HG02852 (cell line): ENCODE data around the gene DDIAS.
A peak's percentile ranks its signal among the peaks of the same experiment; 100 is the strongest.
"Not testable (repeated sequence)": the region's sequence is repeated elsewhere in the genome, so short reads cannot be mapped to it uniquely, and the experiment has no call there.

ENCODE experiments used
- ATAC-seq: cut with Tn5 transposase; IDR thresholded peaks from one replicate; pipeline ENCODE4 v1.9.1; 2021; ENCODE audit warnings: mild to moderate bottlenecking, moderate library complexity; ENCODE audit not compliant: unreplicated experiment

Gene DDIAS

GRCh38 chr11:82960779-82961143 is 59.2 kb downstream of the DDIAS start:
- ATAC-seq, result no peak

- not testable (repeated sequence) for ATAC-seq
Observed at GRCh38 chr11:82962021-82962420, 60.5 kb downstream of the DDIAS start.

GRCh38 chr11:82967381-82967780 is 65.8 kb downstream of the DDIAS start:
- ATAC-seq, result no peak

GRCh38 chr11:82969811-82970210 is 68.3 kb downstream of the DDIAS start:
- peak; percentile 97 for ATAC-seq

- not testable (repeated sequence) for ATAC-seq
Observed at GRCh38 chr11:82970507-82971083, 69.1 kb downstream of the DDIAS start.

- ATAC-seq, result peak; percentile 31
Observed at GRCh38 chr11:82971519-82971946, 70.0 kb downstream of the DDIAS start.

GRCh38 chr11:82972103-82972502 is 70.6 kb downstream of the DDIAS start:
- ATAC-seq, result no peak

GRCh38 chr11:82974135-82974534 is 72.6 kb downstream of the DDIAS start:
- no peak for ATAC-seq

- ATAC-seq, result no peak
Observed at GRCh38 chr11:82974851-82975250, 73.3 kb downstream of the DDIAS start.

- no peak for ATAC-seq
Observed at GRCh38 chr11:82975882-82976281, 74.3 kb downstream of the DDIAS start.

GRCh38 chr11:82976786-82977185 is 75.2 kb downstream of the DDIAS start:
- ATAC-seq, result no peak

GRCh38 chr11:82978422-82979099 is 77.0 kb downstream of the DDIAS start:
- ATAC-seq, result peak; percentile 61

GRCh38 chr11:82979824-82980223 is 78.3 kb downstream of the DDIAS start:
- ATAC-seq, result no peak

GRCh38 chr11:82980292-82980691 is 78.8 kb downstream of the DDIAS start:
- no peak for ATAC-seq

GRCh38 chr11:82980947-82981346 is 79.4 kb downstream of the DDIAS start:
- ATAC-seq, result no peak

- no peak for ATAC-seq
Observed at GRCh38 chr11:82981852-82982251, 80.3 kb downstream of the DDIAS start.
